GM12874 (cell line): ENCODE results near the gene FDXR.

Experiments
- CTCF ChIP-seq: IDR thresholded peaks from 2 replicates; pipeline ENCODE4 v1.5.1; 2011; ENCODE audit warnings: low read depth, mild to moderate bottlenecking, control low read depth, low read length, moderate library complexity; ENCODE audit not compliant: insufficient read depth

The FDXR gene

GRCh38 chr17:74840989-74841666 lies 31.7 kb downstream of the FDXR start:
- no peak for TF ChIP-seq CTCF

- TF ChIP-seq CTCF = no peak
Measured at GRCh38 chr17:74839990-74840852, 32.6 kb downstream of the FDXR start.

- no peak for TF ChIP-seq CTCF
Measured at GRCh38 chr17:74838274-74838673, 34.5 kb downstream of the FDXR start.

- no peak for TF ChIP-seq CTCF
Measured at GRCh38 chr17:74836691-74837467, 35.9 kb downstream of the FDXR start.

- no peak for TF ChIP-seq CTCF
Measured at GRCh38 chr17:74836191-74836590, 36.6 kb downstream of the FDXR start.

GRCh38 chr17:74833501-74834377 lies 39.1 kb downstream of the FDXR start:
- TF ChIP-seq CTCF = no peak
